ENCODE results near the gene AACS. TPM values are rescaled to one million over a fixed set of nuclear protein-coding genes. Genes with fewer than 3 reads are reported as not detected.

Gene AACS
- total RNA-seq, 1 donor from 2014 or later, result 22.6 TPM

DNA sequence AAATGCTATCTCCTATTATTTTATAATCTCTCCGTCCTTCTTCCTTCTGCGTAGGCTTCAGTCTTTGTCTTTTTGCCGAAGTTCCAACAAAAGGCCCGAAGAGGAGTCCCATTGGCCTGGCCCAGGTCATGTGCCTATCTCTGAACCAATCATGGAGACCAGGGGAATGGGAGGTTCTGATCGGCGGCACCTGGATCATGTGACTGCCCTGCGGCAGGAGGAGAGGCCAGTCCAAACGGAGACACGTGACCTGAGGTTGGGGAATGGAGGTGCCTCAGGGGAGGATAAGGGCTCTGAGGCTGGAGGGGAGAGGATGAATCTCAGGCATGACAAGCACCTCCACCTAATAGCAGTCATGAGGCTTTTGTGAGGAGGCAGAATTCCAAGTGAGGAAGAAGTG lies 86.0 kb downstream of the AACS start:
- no peak for DNase-seq (ENCODE audit: low spot score)
- H3K27ac Mint-ChIP-seq (ENCODE audit: unreplicated experiment), result no peak overlapping the region
- H3K27me3 Mint-ChIP-seq (ENCODE audit: low read depth), result peaks cover 19% of the 10 kb centered on the region
- no peaks in the 10 kb centered on the region for H3K4me1 Mint-ChIP-seq (ENCODE audit: low read depth)
- H3K4me3 Mint-ChIP-seq (ENCODE audit: unreplicated experiment), result no peak overlapping the region
- H3K36me3 Mint-ChIP-seq (ENCODE audit: low read depth), result no peaks in the 10 kb centered on the region
- TF ChIP-seq CTCF (IDR thresholded peaks at IDR 0.05), result no peak
- no peaks in the 10 kb centered on the region for H3K9me3 Mint-ChIP-seq (ENCODE audit: low read depth)

DNA sequence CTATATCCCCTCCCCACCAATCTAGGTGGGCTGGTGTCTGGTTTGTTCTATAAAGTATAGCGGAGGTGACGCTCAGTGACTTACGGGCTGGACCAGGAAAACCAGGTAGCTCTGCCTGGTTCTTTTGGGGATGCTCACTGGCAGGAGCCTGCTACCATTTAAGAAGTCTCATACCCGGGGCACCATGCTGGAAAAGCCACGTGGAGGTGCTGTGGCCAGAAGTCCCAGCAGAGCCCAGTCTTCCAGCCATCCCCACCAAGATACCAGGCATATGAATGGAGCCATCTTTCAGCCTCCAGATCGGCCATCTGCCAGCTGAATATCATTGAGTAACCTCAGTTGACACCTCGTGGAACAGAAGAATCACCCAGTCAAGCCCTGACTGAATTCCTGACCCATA lies 87.2 kb downstream of the AACS start:
- Mint-ChIP-seq H3K27me3 (ENCODE audit: low read depth) (peaks cover 20% of the 10 kb centered on the region), H3K4me3 (ENCODE audit: unreplicated experiment) (no peak overlapping the region), H3K4me1 (ENCODE audit: low read depth) (no peaks in the 10 kb centered on the region), H3K27ac (ENCODE audit: unreplicated experiment) (no peak overlapping the region), H3K36me3 (ENCODE audit: low read depth) (no peaks in the 10 kb centered on the region), H3K9me3 (ENCODE audit: low read depth) (no peaks in the 10 kb centered on the region)
- no peak for DNase-seq (ENCODE audit: low spot score)
- no peak for TF ChIP-seq CTCF (IDR thresholded peaks at IDR 0.05)

DNA sequence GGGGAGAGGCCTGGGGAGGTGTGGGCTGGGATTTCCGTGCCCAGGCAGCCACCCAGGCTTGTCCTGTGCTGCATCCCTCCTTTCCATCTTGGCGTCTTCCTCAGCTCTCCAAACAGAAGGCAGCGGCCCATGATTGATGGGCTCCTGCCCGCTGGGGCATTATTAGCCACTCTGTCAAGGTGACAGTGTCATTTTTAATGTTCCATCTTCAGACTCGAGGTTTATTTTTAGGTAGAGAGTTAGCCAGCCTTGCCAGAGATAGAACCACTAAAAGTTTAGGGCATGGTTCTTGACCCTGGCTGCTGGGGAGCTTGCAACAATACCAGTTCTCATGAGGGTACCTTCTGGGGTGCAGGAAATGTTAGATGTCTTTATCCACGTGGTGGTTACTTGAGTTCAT lies 90.1 kb downstream of the AACS start:
- H3K27ac Mint-ChIP-seq (ENCODE audit: unreplicated experiment), result no peak overlapping the region
- TF ChIP-seq CTCF (IDR thresholded peaks at IDR 0.05), result no peak
- peaks cover 2% of the 10 kb centered on the region for H3K9me3 Mint-ChIP-seq (ENCODE audit: low read depth)
- no peaks in the 10 kb centered on the region for H3K36me3 Mint-ChIP-seq (ENCODE audit: low read depth)
- no peaks in the 10 kb centered on the region for H3K4me1 Mint-ChIP-seq (ENCODE audit: low read depth)
- H3K27me3 Mint-ChIP-seq (ENCODE audit: low read depth), result peaks cover 20% of the 10 kb centered on the region
- no peak overlapping the region for H3K4me3 Mint-ChIP-seq (ENCODE audit: unreplicated experiment)
- no peak for DNase-seq (ENCODE audit: low spot score)

DNA sequence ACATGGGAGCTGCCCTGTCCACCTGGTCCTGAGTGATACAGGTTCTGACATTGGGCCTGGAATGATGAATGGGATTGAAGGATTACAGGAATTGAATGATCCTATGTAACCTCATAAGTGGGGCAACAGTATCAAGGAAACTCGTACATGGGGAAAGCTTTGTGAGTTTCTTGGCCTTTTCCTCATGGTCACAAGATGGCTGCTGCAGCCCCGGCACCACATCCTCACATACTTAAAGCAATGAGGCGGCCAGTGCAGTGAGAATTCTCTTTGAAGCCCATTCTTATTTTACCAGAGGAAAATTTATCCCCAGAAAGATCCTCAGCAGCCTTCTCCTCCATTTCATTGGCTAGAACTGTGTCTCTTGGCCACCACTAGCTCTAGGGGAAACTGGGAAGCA lies 91.9 kb downstream of the AACS start:
- Mint-ChIP-seq H3K27me3 (ENCODE audit: low read depth) (peaks cover 22% of the 10 kb centered on the region), H3K9me3 (ENCODE audit: low read depth) (peaks cover 2% of the 10 kb centered on the region), H3K4me3 (ENCODE audit: unreplicated experiment) (no peak overlapping the region), H3K36me3 (ENCODE audit: low read depth) (no peaks in the 10 kb centered on the region), H3K4me1 (ENCODE audit: low read depth) (no peaks in the 10 kb centered on the region), H3K27ac (ENCODE audit: unreplicated experiment) (no peak overlapping the region)
- TF ChIP-seq CTCF (IDR thresholded peaks at IDR 0.05), result no peak
- no peak for DNase-seq (ENCODE audit: low spot score)

DNA sequence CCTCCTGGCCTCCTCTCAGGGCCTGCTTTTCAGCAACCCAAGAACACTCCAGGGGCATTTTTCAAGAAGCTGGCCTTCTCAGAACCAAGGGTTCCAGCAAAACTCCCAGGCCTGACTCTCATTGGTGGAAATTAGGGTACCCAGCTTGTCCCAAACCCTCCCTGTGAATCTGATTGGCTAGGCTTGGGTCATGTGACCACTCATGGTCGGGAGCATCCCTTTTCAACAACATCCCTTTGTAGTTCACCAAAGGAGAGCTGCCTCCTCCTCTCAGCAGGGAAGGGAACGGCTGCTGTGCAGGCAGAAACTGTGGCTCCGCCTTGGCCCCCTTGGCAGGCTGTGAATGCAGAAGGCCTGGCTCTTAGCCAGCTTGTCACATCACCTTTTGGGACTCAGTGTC lies 94.5 kb downstream of the AACS start:
- Mint-ChIP-seq H3K4me1 (ENCODE audit: low read depth) (no peaks in the 10 kb centered on the region), H3K27me3 (ENCODE audit: low read depth) (peaks cover 17% of the 10 kb centered on the region), H3K9me3 (ENCODE audit: low read depth) (peaks cover 2% of the 10 kb centered on the region), H3K36me3 (ENCODE audit: low read depth) (no peaks in the 10 kb centered on the region), H3K27ac (ENCODE audit: unreplicated experiment) (no peak overlapping the region), H3K4me3 (ENCODE audit: unreplicated experiment) (no peak overlapping the region)
- no peak for TF ChIP-seq CTCF (IDR thresholded peaks at IDR 0.05)
- DNase-seq (ENCODE audit: low spot score), result no peak

Measured in chondrocyte (in vitro differentiated cells).